OCI-M1 (cell line): ENCODE data around the gene KLF1.
A peak's percentile ranks its signal among the peaks of the same experiment; 100 is the strongest.
"Not testable (repeated sequence)": the region's sequence is repeated elsewhere in the genome, so short reads cannot be mapped to it uniquely, and the experiment has no call there.

Experiments used
- DNase-seq: peaks from one replicate; lab custom pipeline; 2025; lab: John Stamatoyannopoulos, UW

The KLF1 gene

GRCh38 chr19:12867120-12868099 lies 19.6 kb downstream of the KLF1 start:
- peak; percentile 85 for DNase-seq

DNA sequence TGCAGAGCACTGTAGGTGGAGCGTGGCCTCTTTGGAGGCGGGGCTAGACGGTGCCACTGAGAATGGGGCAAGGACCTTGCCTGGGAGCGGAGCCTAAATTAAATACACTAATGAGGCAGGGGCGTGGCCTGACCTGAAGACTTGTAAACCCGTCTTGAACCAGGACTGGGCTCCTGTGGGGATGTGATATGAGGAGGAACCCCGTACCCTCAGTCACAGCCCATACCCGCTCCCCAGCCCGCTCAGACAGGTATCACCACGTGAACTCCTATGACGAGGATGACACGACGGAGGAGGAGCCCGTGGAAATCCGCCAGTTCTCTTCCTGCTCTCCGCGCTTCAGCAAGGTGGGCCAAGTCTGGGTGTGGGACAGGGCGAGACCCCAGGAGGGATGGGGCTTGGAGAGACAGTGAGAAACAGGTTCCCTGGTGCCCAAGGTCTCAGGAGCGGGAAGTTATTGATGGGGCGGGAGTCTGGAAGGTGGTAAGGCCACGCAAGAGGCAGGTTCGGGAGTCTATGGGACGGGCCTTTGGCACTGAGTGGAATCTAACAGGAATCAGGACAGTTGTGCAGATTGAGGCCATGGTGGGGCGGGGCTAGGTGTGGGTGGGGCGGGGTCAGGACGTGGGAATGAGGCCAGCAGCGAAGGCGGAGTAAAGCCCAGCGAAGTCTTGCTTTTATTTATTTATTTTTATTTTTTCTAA lies 20.4 kb downstream of the KLF1 start:
- no peak for DNase-seq

GRCh38 chr19:12865746-12866415 lies 21.1 kb downstream of the KLF1 start:
- no peak for DNase-seq

DNA sequence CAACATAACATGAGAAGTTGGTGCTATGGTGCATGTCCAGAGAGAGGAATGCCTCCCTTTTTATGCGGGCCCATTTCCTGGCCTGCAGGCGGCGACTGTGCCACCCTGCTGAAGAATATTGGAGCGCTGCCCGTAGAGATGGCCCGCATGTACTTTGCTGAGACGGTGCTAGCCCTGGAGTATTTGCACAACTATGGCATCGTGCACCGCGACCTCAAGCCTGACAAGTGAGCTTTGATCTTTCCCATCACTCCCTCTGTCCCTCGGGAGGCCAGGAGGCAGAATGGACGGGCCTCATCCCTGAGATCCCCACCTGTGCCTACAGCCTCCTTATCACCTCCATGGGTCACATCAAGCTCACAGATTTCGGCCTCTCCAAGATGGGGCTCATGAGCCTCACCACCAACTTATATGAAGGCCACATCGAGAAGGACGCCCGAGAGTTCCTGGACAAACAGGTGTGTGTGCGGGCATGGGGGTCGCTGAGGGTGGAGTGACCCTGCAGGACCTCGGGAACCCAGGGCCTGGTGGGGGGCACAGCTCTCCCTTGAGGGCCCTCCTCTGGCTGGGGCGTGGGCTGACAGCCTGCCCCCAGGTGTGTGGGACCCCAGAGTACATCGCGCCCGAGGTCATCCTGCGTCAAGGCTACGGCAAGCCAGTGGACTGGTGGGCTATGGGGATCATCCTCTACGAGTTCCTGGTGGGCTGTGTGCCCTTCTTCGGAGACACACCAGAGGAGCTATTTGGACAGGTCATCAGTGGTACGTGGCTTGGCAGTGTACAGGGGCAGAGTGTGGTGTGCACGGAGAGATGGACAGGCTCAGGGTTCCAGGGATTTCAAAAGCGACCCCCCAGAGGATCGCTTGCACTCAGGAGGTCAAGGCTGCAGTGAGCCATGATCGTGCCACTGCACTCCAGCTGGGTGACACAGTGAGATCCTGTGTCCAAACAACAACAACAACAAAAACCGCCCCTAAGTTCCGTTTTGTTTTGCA lies 22.0 kb downstream of the KLF1 start:
- DNase-seq = no peak

GRCh38 chr19:12864143-12864542 lies 22.9 kb downstream of the KLF1 start:
- no peak for DNase-seq

GRCh38 chr19:12859546-12859945 lies 27.5 kb downstream of the KLF1 start:
- no peak for DNase-seq

DNA sequence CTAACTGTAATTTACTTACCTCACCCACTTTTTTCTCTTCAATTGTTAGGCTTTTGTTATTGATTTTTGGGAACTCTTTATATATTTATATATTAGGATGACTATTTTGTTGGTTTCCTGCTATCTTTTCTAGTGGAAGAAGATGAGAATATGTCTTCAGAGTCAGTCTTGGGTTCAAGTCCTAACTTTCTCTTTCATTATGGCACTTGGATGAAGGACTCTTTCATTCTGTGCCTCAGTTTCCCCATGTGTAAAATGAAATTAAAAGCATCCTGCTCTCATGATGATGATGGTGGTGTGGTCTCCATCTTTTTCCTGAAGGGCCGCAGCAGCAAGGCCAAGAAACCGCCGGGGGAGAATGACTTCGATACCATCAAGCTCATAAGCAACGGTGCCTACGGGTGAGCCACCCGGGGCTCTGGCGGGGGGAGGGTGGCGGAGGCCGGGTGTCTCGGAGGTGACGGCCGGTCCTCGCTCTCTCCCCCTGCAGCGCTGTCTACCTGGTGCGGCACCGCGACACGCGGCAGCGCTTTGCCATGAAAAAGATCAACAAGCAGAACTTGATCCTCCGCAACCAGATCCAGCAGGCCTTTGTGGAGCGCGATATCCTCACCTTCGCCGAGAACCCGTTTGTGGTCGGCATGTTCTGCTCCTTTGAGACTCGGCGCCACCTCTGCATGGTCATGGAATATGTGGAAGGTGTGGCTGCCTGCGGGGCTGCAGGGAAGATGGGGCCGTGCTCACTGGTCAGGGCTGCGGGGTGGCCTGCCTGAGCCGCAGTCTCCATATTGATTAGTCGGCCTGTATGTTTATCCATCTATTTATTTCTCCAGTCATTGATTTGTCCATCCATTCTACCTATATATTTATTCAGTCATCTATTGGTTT lies 28.7 kb downstream of the KLF1 start:
- DNase-seq = no peak

DNA sequence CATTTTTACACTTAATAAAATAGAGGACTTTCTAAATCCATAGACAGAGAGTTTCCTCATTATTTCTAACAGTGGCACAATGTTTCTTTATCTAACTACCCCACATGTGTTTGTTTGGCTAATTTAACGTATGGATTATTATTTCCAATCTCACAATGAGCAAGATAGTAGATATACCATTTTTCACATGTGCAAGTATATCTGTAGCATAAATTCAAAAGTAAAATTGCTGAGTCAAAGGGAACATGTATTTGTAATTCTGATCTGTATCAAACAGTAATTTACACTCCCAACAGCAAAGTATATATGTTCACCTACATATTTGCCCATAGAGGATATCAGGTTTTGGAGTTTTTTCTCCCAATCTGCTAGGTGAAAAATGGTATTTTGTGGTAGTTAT lies 30.3 kb downstream of the KLF1 start:
- DNase-seq = no peak

DNA sequence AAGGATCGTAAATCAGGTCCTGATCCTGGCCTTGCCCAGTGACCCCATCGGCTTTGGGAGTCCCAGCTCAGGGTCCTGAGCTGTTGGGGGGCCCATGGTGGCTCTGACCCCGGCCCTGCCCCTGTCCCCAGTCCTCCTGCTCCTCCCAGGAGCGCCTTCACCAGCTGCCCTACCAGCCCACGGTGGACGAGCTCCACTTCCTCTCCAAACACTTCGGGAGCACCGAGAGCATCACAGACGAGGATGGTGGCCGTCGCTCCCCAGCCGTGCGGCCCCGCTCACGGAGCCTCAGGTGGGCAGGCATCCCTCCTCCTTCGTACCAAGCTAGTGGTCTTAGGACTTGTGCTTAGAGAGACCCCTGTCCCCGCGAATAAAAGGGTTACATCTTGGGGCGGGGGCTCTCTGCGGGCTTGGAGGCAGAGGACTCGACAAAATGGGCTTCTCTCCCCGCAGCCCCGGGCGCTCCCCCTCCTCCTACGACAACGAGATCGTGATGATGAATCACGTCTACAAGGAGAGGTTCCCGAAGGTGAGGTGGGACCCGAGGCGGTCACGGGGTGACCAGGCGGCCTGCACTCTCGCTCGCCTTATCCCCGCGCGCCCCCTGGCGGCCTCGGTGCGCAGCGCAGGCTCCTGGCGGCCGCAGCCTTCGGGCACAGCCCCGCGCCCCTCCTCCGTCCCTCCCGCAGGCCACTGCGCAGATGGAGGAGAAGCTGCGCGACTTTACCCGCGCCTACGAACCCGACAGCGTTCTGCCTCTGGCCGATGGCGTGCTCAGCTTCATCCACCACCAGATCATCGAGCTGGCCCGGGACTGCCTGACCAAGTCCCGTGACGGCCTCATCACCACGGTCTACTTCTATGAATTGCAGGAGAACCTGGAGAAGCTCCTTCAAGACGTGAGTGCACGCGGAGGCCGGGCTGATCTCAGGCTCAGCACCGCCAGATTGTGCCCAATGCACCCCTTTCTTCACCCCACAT lies 39.6 kb downstream of the KLF1 start:
- peak; percentile 85 for DNase-seq

DNA sequence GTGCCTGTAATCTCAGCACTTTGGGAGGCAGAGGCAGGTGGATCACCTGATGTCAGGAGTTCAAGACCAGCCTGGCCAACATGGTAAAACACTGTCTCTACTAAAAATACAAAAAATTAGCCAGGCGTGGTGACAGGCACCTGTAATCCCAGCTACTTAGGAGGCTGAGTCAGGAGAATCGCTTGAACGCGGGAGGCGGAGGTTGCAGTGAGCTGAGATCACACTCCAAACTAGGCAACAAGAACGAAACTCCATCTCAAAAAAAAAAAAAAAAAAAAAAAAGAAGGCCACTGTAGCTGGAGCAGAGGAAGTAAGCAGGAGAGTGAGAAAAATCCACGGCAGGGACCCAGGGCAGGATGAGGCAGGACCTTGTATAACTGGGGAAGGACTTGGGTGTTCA lies 40.4 kb downstream of the KLF1 start:
- not testable (repeated sequence) for DNase-seq

- DNase-seq = no peak
Observed at GRCh38 chr19:12843999-12844732, 42.8 kb downstream of the KLF1 start.

DNA sequence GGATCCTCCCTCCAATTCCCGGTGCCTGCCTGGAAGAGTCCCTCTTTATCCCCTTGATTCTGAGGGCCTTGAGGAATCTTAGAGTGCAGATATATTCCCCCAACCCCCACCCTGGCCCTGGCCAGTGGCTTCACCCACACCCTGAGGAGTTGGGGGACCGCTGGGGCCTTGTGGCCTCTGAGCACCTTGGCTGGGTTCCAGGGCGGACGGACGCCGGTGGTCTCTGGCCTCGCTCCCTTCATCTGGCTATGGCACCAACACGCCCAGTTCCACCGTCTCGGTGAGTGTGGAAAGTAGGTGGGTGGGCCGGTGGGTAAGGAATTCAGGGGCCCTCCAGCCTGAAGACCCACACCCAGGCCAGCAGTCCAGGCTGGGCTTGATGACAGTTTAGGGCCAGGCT lies 43.7 kb downstream of the KLF1 start:
- no peak for DNase-seq

- no peak for DNase-seq
Observed at GRCh38 chr19:12842511-12842910, 44.5 kb downstream of the KLF1 start.

GRCh38 chr19:12841094-12841493 lies 45.9 kb downstream of the KLF1 start:
- no peak for DNase-seq

DNA sequence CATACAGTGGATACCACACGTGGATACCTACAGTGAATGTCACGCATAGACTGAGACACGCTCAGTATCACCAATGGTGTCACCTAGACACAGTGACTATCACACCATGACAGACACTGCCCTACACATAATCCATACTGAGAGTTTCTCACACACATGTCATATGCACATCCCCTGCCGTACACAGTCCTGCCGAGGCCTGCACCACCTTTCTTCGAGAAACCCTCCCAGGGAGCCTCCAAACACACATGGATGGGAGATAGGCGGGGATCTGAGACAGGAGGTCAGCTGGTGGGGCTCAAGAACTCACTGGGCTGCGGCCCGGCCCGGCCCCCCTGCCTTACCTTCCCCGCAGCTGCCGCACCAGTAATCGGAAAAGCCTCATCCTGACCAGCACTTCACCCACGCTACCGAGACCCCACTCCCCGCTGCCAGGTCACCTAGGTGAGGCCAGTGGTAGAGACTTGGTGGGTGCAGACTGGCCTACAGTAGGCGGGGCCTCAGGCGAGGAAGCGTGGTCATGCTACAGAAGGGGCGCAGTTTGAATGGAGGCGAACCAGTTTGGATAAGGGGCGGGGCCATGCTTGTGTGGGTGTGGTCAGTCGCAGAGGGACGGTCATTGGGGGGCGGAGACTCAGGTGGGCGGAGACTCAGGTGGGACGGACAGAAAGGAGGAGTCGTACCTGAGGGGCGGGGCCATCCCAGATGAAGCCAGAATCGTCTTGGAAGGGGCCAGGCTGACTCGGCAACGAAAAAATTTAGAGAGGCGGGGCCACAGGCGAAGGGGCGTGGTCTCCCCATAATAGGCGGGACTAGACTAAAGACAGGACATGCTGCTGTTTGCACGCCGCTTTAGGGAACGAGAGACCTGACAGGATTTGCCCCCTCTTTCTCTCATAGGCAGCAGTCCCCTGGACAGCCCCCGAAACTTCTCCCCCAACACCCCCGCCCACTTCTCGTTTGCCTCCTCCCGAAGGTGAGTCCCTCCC lies 46.6 kb downstream of the KLF1 start:
- DNase-seq = peak; percentile 55

- no peak for DNase-seq
Observed at GRCh38 chr19:12838886-12839756, 47.9 kb downstream of the KLF1 start.
